HS-27A (cell line): ENCODE data around the gene KRTAP12-2.

Experiments
- DNase-seq: peaks from one replicate; pipeline ENCODE4 v3.0.0-alpha.2; 2012; ENCODE audit warnings: low read depth, missing footprints

KRTAP12-2 gene

GRCh38 chr21:44666401-44667320 lies at the start of gene KRTAP12-2:
KRTAP12-2 (minus strand) TSS chr21:44666927; CDS start chr21:44666886, 41 bp downstream.
- no peak for DNase-seq

DNA sequence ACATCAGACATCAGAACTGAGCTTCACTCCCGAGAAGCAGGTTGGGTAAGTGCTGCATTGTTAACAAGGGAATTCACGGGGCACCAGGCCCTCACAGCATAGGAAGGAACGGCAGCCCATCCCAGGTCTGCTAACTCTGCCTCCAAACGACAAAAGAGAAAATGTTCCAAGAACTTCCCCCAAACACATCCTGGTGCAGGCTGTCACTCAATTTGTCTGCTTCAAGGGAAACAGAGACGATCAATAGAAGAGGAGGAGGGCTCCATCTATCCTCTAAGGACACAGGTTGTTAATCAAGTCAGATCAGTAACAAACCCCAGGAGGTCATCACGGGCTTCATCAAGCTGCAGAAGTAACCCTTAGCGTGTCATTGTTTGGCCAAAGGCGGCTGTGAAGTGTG lies 48.2 kb upstream of the KRTAP12-2 start:
- DNase-seq: no peak

DNA sequence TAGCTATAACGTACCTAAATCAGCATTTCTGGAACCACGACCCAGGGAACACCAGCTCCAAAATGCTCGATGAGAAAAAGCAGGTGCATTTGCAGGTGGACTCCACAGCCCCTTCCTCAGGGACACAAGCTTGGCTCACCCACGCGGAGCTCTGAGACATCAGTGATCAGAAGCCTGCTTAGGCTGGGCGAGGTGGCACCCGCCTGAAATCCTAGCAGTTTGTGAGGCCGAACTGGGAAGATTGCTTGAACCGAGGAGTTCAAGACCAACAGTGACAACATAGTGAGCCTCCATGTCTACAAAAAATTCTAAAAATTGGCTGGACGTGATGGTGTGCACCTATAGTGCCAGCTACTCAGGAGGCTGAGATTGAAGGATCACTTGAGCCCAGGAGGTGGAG lies 47.1 kb upstream of the KRTAP12-2 start:
- no peak for DNase-seq

- no peak for DNase-seq
Measured at GRCh38 chr21:44713130-44713529, 46.4 kb upstream of the KRTAP12-2 start.

DNA sequence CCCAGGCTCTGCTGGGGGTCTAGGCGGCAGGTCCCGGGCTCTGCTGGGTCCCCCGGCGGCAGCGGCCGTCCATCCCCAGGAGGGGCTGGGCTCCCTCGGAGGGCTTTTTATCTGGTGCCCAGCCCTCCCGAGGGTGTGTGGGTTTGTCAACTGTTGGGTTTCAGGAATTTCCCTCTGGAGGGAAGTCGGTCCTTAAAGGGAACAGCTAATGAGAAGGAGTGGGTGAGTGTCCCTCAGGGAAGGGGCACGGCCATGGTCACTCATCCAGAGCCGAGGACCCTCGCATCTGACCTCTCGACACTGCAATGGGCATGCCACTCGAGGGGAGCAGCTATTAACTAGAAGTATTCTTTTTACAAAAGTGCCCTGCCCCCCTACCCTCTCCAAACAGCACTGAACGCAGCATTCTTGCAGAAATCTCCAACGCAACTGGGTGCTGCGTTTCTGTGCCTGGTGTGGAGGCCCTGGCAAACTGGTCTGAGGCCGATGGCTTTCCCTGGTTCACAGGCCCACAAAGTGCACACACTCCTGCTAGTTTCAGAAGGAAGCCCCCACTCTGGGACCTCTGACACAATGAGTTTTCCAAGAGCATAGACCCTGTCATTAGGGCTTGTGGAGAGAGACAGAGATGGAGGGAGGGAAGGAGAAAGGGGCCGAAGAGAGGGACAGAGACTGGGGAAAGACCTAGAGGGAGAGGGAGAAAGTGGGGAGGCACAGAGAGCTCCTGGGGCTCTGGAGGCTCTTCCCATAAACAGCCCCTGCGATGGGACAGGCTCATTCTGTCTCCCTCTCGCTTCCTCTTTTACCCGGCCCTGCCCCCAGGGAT lies 45.7 kb upstream of the KRTAP12-2 start:
- DNase-seq: no peak

DNA sequence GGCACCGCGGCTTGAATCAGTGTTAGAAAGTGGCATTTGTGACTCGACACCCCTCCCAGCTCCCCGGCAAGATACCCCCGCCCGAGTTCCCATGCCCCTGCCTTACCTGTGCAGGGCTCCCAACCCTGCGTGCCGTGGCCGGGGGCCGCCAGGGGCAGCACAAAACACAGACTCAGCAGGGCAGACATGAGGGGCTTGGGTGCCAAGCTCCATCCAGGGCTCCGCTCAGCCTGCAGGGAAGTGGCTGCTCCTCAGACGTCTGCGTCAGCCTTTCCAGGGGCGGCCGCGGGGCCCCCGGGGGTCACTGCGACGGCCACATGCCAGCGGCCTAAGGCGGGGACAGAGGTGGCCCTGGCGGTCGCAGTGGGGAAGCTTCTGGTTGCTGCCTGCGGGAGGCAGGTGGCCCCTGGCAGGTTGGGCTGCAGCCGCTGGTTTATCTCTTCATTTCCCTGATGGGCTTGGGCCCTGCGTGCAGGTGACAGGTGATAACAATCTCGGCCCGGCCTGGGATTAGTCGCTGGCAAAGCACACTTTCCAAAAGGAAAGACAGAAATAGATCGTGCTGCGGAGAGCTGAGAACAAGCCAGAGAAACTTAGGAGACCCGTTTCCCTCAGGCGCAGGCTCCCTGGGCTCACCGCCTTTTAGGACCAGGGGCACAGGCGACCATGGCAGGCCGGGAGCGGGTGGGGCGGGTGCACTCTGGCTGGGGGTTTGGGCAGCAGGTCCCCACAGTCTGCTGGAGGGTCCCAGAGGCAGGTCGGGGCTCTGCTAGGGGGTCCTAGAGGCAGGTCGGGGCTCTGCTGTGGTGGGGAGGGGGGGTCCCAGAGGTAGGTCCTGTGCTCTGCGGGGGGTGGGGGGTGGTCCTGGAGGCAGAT lies 44.8 kb upstream of the KRTAP12-2 start, which contains the start of gene TSPEAR:
TSPEAR (minus strand) TSS at position 246 of the 876 bp plus-strand sequence; CDS start at position 188, 58 bp downstream.
- DNase-seq: no peak

- no peak for DNase-seq
Measured at GRCh38 chr21:44710756-44711326, 44.1 kb upstream of the KRTAP12-2 start.

DNA sequence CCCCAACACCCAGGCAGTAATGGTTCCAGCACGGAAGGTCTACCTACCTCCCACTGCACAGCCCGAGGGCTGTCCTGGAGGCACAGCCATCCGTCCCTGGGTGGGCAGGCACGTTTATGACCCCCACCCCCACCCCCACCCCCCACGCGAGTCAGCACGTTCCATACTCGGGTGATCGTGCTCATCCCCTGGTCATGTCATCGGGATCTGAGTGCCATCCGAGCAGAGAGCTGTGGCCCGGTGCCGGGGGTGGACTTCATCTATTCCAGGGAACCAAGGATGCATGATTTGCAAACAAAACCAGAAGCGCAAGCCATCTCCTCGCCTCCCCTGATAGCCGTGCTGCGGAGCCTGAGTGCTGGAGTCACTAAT lies 43.6 kb upstream of the KRTAP12-2 start:
- no peak for DNase-seq

DNA sequence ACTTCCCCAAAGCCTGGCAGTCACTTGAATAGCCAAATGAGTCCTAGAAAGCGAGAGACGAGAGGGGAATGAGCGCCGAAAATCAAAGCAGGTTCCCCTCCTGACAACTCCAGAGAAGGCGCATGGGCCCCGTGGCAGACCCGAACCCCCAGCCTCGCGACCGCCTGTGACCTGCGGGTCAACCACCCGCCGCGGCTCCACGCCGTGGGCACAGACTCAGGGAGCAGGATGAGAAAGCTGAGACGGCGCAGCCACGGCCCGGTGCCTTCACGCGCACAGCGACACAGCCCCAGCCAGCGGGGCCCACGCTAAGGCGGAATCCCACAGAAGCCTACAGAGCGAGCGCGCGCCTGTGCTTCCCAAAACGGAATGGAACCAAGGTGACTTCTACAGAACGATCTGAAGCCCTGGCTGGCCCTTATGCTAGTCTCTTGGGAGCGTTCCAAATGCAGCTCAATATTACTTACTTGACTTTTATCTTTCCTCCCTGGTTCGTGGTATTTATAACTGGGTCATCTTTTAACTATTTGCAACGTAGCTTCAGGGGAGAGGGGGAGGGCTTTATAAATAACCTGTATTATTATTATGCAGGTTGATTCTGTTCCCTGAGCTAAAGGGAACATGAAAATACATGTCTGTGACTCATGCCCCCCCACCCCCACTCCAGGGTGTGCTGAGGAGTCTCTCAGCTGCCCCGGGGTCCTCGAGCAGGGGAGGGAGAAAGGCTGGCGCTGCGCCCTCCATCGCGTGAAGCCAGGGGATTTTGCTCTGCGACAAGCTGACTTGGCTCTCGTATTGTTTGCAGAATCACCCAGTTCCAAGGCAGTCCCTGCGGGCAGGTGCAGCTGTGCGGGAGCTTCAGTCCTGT lies 42.9 kb upstream of the KRTAP12-2 start:
- DNase-seq: no peak

DNA sequence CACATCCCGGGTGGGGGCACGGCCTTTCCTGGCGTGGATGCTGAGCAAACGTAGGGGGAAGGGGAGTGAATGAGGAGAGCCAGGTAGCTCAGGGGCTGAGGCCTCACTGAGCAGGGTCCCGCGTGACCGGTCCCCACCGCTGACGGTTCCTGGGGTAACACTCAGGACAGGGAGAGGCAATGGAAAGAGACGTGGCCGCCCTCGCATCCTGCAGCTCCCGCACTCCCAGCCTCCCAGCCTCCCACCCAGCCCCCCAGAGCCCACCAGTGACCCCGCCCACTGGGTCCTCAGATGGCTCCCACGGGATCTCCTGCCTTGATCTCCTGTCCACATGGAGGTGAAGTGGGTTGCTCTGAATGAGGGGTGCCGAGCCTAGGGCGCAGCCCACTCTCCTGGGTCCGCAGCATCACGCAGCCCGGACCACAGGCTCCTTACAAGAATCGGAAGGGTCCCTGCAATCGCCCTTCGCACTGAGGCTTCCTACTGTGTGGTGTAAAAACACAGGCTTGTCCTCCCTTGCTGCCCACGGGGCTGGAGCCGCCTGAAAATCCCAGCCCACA lies 42.2 kb upstream of the KRTAP12-2 start:
- no peak for DNase-seq

- no peak for DNase-seq
Measured at GRCh38 chr21:44708213-44708865, 41.6 kb upstream of the KRTAP12-2 start.

DNA sequence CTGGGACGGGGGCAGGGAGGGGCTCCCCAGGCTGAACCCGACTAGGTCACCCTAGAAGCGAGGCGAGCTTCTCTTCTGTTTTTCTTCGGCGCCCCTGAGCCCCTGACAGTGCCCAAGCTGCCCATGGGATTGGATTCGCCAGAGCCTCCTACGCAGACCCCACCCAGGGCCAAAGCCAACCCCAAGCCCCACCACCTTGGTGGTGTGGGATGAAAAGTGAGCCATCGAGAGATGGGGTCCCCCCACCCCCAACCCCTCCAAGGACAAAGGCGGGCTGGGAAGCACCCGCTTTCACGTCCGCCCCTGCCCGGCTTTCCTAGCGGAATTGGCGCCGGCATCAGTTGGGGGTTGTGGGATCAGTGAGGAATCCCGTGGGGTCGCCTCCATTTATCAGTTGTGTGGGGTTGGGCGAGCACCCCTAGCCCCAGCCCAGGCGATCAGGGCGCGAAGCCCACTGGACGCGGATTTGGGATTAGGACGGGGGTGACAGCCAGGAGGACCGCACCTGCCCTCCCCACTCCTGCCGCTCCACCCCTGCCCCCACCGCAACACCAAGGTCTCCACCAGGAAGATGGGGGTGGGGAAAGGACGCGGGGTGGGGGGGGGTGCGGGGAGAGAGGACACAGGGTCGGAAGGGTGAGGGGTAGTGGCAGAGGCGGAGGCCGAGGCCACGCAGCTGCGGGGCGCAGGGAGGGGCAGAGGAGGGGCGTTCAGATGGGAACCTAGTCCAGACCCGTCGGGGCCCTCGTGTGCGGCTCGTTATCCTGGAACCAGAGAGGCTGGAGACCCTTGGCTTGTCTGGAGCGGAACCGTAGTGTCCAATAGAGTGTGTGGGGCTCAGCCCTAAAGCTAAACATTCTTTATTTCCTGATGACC lies 40.2 kb upstream of the KRTAP12-2 start:
- no peak for DNase-seq

DNA sequence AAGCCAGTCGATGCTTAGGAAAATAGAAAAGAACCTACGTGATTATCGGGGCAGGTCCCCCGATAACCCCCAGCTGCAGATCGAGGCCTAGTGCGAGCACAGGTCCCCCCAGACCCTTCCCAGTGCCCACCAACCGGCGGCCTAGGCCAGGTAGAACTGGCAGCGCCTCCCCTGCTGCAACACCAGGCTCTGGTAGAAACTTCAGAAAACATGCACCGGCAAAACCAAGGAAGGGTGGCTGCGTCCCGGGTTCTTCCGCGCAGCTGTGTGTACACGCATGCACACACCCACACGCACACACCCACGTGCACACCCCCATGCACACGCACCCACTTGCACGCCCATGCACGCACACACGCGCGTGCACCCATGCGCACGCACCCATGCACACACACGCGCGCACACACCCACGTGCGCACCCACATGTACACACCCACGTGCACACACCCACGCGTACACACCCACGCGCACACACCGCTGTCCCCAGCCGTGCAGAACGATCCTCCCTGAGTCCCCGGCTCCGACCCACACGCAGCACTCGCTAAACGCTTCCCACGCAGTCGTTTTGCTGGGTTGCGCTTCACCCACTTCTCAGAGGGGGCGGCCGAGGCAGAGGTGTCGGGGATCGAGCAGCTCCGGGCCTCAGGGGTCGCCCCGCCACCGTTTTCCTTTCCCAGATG lies 39.4 kb upstream of the KRTAP12-2 start:
- no peak for DNase-seq

GRCh38 chr21:44704636-44705001 lies 37.9 kb upstream of the KRTAP12-2 start:
- no peak for DNase-seq

- no peak for DNase-seq
Measured at GRCh38 chr21:44703731-44704635, 37.3 kb upstream of the KRTAP12-2 start.

- no peak for DNase-seq
Measured at GRCh38 chr21:44702973-44703730, 36.4 kb upstream of the KRTAP12-2 start.
